ENCODE data around the gene PUM1.

DNA sequence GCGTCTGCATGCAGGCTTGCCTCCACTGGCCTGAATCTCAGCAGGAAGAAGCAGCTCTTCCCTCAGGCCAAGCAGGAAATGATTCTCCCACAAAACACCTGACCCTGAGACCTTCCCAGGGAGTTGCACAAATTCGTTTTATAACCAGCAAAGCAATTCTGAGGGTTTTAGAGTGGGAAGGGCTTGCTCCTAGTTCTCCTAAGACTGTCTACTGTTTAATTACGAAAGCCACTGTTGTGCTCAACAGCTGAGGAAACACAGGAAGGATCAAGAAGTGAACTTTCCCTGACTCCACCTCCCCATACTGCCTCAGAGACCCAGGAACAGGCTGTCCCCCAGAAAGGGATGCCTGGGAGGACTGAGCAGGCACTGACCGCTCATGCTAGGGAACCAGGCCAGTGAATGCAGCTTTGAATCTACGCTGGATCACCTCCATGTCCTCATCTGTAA, 37.0 kb upstream of the PUM1 start:
- TF ChIP-seq MYC (IDR thresholded peaks at IDR 0.05; ENCODE audit: low read depth, low read length) (no peak), JUN (IDR thresholded peaks at IDR 0.05; ENCODE audit: borderline replicate concordance, insufficient read depth, insufficient read length, low read depth) (no peak)
